HEK293 (cell line): ENCODE measurements around the gene TRIM44.

Experiments
- CTCF ChIA-PET: fragments of 350-600 bp; formaldehyde crosslinking; extraction: SDS; loops from one replicate; lab custom pipeline; 2021; ENCODE audit warnings: antibody characterized with exemption; lab: Yijun Ruan, JAX
- POLR2A ChIA-PET: fragments of 300-600 bp; formaldehyde crosslinking; extraction: SDS; loops from one replicate; lab custom pipeline; 2020; ENCODE audit warnings: antibody characterized with exemption, inconsistent platforms; lab: Yijun Ruan, JAX
- H3K27ac ChIP-seq: fragments of 200-500 bp; sonication (Bioruptor generic); 2 replicates; pipeline ENCODE4 v1.5.1; 2014; ENCODE audit warnings: low read depth, low read length, control low read depth, inconsistent platforms; ENCODE audit errors: extremely low read depth
- H3K36me3 ChIP-seq, 2 experiments: fragments of 200-500 bp in 1 of 2; sonication (Bioruptor generic) in 1 of 2; 1 replicate in 1 of 2; 2 replicates in 1 of 2; pipeline ENCODE4 v1.5.1; 2014 to 2017; ENCODE audit warnings: inconsistent platforms in 2 of 2, low read length in 2 of 2; ENCODE audit not compliant: control insufficient read depth in 2 of 2, insufficient read depth in 1 of 2
- H3K4me1 ChIP-seq: fragments of 200-500 bp; sonication (Bioruptor generic); 2 replicates; pipeline ENCODE4 v1.5.1; 2014; ENCODE audit warnings: mild to moderate bottlenecking, low read length, inconsistent platforms; ENCODE audit not compliant: control insufficient read depth, insufficient read depth
- H3K4me3 ChIP-seq: 2 replicates; pipeline ENCODE4 v1.5.1; 2011; ENCODE audit warnings: low read depth, mild to moderate bottlenecking, control low read depth, low read length, moderate library complexity
- H3K9me3 ChIP-seq: fragments of 200-500 bp; sonication (Bioruptor generic); 2 replicates; pipeline ENCODE4 v1.5.1; 2014; ENCODE audit warnings: low read depth, low read length, inconsistent platforms; ENCODE audit not compliant: control insufficient read depth, insufficient read depth
- GLIS1 ChIP-seq: fragments of 450-650 bp; formaldehyde crosslinking; IDR thresholded peaks from 2 replicates; pipeline ENCODE4 v1.5.1; 2016; ENCODE audit warnings: missing biosample characterization, missing genetic modification characterization
- HOXC10 ChIP-seq: sonication (generic); formaldehyde crosslinking; IDR thresholded peaks from 2 replicates; pipeline ENCODE4 v1.8.1; 2023; ENCODE audit warnings: mild to moderate bottlenecking, missing genetic modification reagents
- PRDM10 ChIP-seq: fragments of 450-650 bp; formaldehyde crosslinking; IDR thresholded peaks from 2 replicates; pipeline ENCODE4 v1.5.1; 2016; ENCODE audit warnings: missing biosample characterization, missing genetic modification characterization
- PRDM6 ChIP-seq: fragments of 450-650 bp; formaldehyde crosslinking; IDR thresholded peaks from 2 replicates; pipeline ENCODE4 v1.5.1; 2017; ENCODE audit warnings: missing biosample characterization, missing genetic modification characterization
- SCRT1 ChIP-seq: fragments of 450-650 bp; formaldehyde crosslinking; IDR thresholded peaks from 2 replicates; pipeline ENCODE4 v1.5.1; 2016; ENCODE audit warnings: missing biosample characterization, missing genetic modification characterization, borderline replicate concordance
- SCRT2 ChIP-seq: fragments of 450-650 bp; formaldehyde crosslinking; IDR thresholded peaks from 2 replicates; pipeline ENCODE4 v1.5.1; 2016; ENCODE audit warnings: missing biosample characterization, missing genetic modification characterization
- ZBTB10 ChIP-seq: fragments of 450-650 bp; formaldehyde crosslinking; IDR thresholded peaks from 2 replicates; pipeline ENCODE4 v1.5.1; 2016; ENCODE audit warnings: missing biosample characterization, missing genetic modification characterization
- ZFP3 ChIP-seq: fragments of 450-650 bp; formaldehyde crosslinking; IDR thresholded peaks from 2 replicates; pipeline ENCODE4 v1.5.1; 2016; ENCODE audit warnings: low read depth, missing biosample characterization, missing genetic modification characterization
- ZIC2 ChIP-seq: fragments of 450-650 bp; formaldehyde crosslinking; IDR thresholded peaks from 2 replicates; pipeline ENCODE4 v1.5.1; 2016; ENCODE audit warnings: missing biosample characterization, missing genetic modification characterization
- ZNF10 ChIP-seq: fragments of 450-650 bp; formaldehyde crosslinking; IDR thresholded peaks from 2 replicates; pipeline ENCODE4 v1.5.1; 2017; ENCODE audit warnings: missing biosample characterization, missing genetic modification characterization
- ZNF394 ChIP-seq: fragments of 450-650 bp; formaldehyde crosslinking; IDR thresholded peaks from 2 replicates; pipeline ENCODE4 v1.5.1; 2016; ENCODE audit warnings: missing biosample characterization, missing genetic modification characterization, mild to moderate bottlenecking, moderate library complexity, borderline replicate concordance
- ZNF433 ChIP-seq: fragments of 450-650 bp; formaldehyde crosslinking; IDR thresholded peaks from 2 replicates; pipeline ENCODE4 v1.5.1; 2016; ENCODE audit warnings: missing biosample characterization, missing genetic modification characterization, low read depth
- ZNF488 ChIP-seq: fragments of 450-650 bp; formaldehyde crosslinking; IDR thresholded peaks from 2 replicates; pipeline ENCODE4 v1.5.1; 2016; ENCODE audit warnings: missing biosample characterization, missing genetic modification characterization
- ZNF521 ChIP-seq: fragments of 450-650 bp; formaldehyde crosslinking; IDR thresholded peaks from 2 replicates; pipeline ENCODE4 v1.5.1; 2017; ENCODE audit warnings: missing biosample characterization, mild to moderate bottlenecking, missing genetic modification characterization
- ZNF596 ChIP-seq: fragments of 450-650 bp; IDR thresholded peaks from 2 replicates; pipeline ENCODE4 v1.5.0; 2018; ENCODE audit warnings: missing biosample characterization, mild to moderate bottlenecking, missing genetic modification characterization, moderate library complexity
- ZXDB ChIP-seq: fragments of 450-650 bp; formaldehyde crosslinking; IDR thresholded peaks from 2 replicates; pipeline ENCODE4 v1.5.1; 2016; ENCODE audit warnings: missing biosample characterization, missing genetic modification characterization
- TF ChIP-seq, protein P1 (sequence below): fragments of 450-650 bp; formaldehyde crosslinking; IDR thresholded peaks from 2 replicates; pipeline ENCODE4 v1.5.1; 2017; ENCODE audit warnings: missing biosample characterization, mild to moderate bottlenecking, missing genetic modification characterization, moderate library complexity

TRIM44 gene

DNA sequence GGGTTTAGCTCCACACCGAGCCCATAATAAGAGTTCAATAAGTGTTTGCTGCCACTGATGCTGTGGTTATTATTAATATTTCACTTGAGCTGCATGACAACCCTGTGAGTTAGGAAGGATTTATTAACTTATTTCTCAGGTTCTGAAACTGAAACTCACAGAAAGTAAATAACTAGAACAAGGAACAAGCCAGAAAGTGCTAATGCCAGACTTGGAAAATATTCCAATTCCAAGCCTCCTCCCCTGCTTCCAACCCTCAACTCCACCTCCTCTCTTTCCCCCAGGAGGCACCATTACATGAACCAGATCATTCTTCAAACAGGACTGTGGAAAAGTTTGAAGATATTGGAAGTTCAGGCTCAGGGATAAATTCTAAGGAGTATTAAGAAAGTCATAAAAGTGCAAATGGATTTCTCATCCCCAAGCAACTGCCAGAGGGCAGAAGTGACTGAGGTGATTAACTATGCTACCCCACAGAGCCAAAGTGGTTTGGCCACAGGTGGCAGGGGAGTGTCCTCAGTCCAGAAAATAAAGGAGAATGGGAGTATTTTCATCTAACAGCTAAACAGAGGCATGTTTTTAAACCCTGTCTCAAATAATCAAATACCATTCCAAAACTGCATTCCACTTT, 47.5 kb upstream of the TRIM44 start:
- H3K36me3 ChIP-seq = no peaks in the 10 kb centered on the region
- no peak overlapping the region for H3K27ac ChIP-seq
- ChIA-PET CTCF (interaction anchor here (1.0 to 1.6 kb wide), 11 partner anchors 22 to 652 kb away, joined by 3 to 9 read pairs (median 4); no protein-coding TSS in a partner anchor), POLR2A (no interaction called here)
- H3K4me1 ChIP-seq = peaks cover 3% of the 10 kb centered on the region; the same call in 1 of the 2 replicates
- H3K4me3 ChIP-seq = no peak overlapping the region
- H3K9me3 ChIP-seq = no peaks in the 10 kb centered on the region
- 0 out of 2 replicates have a peak, but pooled peaks have one; percentile 10 for TF ChIP-seq SCRT1 (tag by site-specific recombination)
- no peak for TF ChIP-seq ZBTB10
- peak; percentile 83 for TF ChIP-seq GLIS1
- TF ChIP-seq ZNF394 (tag by site-specific recombination) = no peak
- no peak for TF ChIP-seq ZNF488 (tag by site-specific recombination)
- peak; percentile 25; the same call in 1 of the 2 replicates for TF ChIP-seq PRDM6
- no peak for TF ChIP-seq ZNF596 (tag by site-specific recombination)
- TF ChIP-seq PRDM10 (tag by site-specific recombination) = peak; percentile 90
- no peak for TF ChIP-seq ZFP3 (tag by site-specific recombination)
- TF ChIP-seq ZNF10 = no peak
- no peak for TF ChIP-seq ZNF521
- no peak for TF ChIP-seq ZNF433 (tag by site-specific recombination)
- TF ChIP-seq ZXDB (tag by site-specific recombination) = no peak
- TF ChIP-seq, protein P1, sequence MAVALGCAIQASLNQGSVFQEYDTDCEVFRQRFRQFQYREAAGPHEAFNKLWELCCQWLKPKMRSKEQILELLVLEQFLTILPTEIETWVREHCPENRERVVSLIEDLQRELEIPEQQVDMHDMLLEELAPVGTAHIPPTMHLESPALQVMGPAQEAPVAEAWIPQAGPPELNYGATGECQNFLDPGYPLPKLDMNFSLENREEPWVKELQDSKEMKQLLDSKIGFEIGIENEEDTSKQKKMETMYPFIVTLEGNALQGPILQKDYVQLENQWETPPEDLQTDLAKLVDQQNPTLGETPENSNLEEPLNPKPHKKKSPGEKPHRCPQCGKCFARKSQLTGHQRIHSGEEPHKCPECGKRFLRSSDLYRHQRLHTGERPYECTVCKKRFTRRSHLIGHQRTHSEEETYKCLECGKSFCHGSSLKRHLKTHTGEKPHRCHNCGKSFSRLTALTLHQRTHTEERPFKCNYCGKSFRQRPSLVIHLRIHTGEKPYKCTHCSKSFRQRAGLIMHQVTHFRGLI (tag by site-specific recombination) = no peak
- TF ChIP-seq SCRT2 (tag by site-specific recombination) = peak; percentile 56; the same call in 1 of the 2 replicates
- TF ChIP-seq HOXC10 (CRISPR knock-in tag) = no peak
- TF ChIP-seq ZIC2 (tag by site-specific recombination) = peak; percentile 62
